Measurements from ENCODE around the gene EREG. TPM values are rescaled to one million over a fixed set of nuclear protein-coding genes. Genes with fewer than 3 reads are reported as not detected.

Gene EREG
- total and polyA plus RNA-seq, 9 of the 15 experiments (the other 6 are each of a cell fraction or from before 2014, with no cell fraction given): 0.97 to 7.3 (median 2.5) TPM

DNA sequence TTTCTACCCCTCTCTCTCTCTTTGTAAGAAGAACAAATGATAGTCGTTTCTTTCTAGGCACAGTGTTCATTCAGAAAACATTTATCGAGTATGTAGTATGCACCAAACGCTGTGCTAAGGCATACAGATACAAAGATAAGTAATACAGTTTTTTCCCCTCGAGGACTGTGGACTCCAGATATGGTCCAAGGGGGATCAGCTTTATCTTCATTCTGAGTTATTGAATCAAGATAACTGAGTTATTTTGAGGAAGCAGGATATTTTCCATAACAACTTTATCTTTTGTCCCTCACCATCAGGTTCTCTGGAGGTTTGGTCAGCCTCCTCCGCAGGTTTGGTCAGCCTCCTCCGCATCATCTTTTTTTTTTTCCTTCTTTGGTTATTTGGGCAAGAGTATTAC, 15.0 kb downstream of the EREG start (continued):
- TF ChIP-seq, protein P1, sequence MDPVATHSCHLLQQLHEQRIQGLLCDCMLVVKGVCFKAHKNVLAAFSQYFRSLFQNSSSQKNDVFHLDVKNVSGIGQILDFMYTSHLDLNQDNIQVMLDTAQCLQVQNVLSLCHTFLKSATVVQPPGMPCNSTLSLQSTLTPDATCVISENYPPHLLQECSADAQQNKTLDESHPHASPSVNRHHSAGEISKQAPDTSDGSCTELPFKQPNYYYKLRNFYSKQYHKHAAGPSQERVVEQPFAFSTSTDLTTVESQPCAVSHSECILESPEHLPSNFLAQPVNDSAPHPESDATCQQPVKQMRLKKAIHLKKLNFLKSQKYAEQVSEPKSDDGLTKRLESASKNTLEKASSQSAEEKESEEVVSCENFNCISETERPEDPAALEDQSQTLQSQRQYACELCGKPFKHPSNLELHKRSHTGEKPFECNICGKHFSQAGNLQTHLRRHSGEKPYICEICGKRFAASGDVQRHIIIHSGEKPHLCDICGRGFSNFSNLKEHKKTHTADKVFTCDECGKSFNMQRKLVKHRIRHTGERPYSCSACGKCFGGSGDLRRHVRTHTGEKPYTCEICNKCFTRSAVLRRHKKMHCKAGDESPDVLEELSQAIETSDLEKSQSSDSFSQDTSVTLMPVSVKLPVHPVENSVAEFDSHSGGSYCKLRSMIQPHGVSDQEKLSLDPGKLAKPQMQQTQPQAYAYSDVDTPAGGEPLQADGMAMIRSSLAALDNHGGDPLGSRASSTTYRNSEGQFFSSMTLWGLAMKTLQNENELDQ (CRISPR knock-in tag; IDR thresholded peaks at IDR 0.05; ENCODE audit: borderline replicate concordance): no peak
- TF ChIP-seq ZBTB8A (IDR thresholded peaks at IDR 0.05; ENCODE audit: partially characterized antibody): no peak
- no peak for TF ChIP-seq ZNF695 (CRISPR knock-in tag; IDR thresholded peaks at IDR 0.05)
- TF ChIP-seq CTBP1 (IDR thresholded peaks at IDR 0.05; ENCODE audit: borderline replicate concordance): peak; percentile 84
- no peak for TF ChIP-seq NCOA1 (IDR thresholded peaks at IDR 0.05; ENCODE audit: low read depth)
- TF ChIP-seq MTA2 (IDR thresholded peaks at IDR 0.05; ENCODE audit: low read depth): 0 out of 2 replicates have a peak, but pooled peaks have one; percentile 25
- no peak for TF ChIP-seq FOS (IDR thresholded peaks at IDR 0.05; ENCODE audit: extremely low read depth, insufficient read length)
- TF ChIP-seq ZNF408 (CRISPR knock-in tag; IDR thresholded peaks at IDR 0.05; ENCODE audit: low read depth): no peak
- no peak for TF ChIP-seq PHB2 (IDR thresholded peaks at IDR 0.05; ENCODE audit: low read depth)
- TF ChIP-seq, protein P2, sequence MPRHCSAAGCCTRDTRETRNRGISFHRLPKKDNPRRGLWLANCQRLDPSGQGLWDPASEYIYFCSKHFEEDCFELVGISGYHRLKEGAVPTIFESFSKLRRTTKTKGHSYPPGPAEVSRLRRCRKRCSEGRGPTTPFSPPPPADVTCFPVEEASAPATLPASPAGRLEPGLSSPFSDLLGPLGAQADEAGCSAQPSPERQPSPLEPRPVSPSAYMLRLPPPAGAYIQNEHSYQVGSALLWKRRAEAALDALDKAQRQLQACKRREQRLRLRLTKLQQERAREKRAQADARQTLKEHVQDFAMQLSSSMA (CRISPR knock-in tag; IDR thresholded peaks at IDR 0.05): no peak
- TF ChIP-seq, protein P3, sequence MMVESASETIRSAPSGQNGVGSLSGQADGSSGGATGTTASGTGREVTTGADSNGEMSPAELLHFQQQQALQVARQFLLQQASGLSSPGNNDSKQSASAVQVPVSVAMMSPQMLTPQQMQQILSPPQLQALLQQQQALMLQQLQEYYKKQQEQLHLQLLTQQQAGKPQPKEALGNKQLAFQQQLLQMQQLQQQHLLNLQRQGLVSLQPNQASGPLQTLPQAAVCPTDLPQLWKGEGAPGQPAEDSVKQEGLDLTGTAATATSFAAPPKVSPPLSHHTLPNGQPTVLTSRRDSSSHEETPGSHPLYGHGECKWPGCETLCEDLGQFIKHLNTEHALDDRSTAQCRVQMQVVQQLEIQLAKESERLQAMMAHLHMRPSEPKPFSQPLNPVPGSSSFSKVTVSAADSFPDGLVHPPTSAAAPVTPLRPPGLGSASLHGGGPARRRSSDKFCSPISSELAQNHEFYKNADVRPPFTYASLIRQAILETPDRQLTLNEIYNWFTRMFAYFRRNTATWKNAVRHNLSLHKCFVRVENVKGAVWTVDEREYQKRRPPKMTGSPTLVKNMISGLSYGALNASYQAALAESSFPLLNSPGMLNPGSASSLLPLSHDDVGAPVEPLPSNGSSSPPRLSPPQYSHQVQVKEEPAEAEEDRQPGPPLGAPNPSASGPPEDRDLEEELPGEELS (CRISPR knock-in tag; IDR thresholded peaks at IDR 0.05; ENCODE audit: borderline replicate concordance): no peak
- TF ChIP-seq, protein P4, sequence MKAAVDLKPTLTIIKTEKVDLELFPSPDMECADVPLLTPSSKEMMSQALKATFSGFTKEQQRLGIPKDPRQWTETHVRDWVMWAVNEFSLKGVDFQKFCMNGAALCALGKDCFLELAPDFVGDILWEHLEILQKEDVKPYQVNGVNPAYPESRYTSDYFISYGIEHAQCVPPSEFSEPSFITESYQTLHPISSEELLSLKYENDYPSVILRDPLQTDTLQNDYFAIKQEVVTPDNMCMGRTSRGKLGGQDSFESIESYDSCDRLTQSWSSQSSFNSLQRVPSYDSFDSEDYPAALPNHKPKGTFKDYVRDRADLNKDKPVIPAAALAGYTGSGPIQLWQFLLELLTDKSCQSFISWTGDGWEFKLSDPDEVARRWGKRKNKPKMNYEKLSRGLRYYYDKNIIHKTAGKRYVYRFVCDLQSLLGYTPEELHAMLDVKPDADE (conservative IDR thresholded peaks at IDR 0.05; ENCODE audit: control insufficient read depth, low read depth, low read length): no peak
- no peak for TF ChIP-seq RAD51 (IDR thresholded peaks at IDR 0.05; ENCODE audit: borderline replicate concordance, low read depth)
- no peak for TF ChIP-seq FOXA1 (IDR thresholded peaks at IDR 0.05; ENCODE audit: borderline replicate concordance)
- TF ChIP-seq ZNF76 (CRISPR knock-in tag; IDR thresholded peaks at IDR 0.05; ENCODE audit: borderline replicate concordance): no peak
- no peak for TF ChIP-seq ZNF174 (CRISPR knock-in tag; IDR thresholded peaks at IDR 0.05)
- TF ChIP-seq U2AF1 (optimal IDR thresholded peaks at IDR 0.05; ENCODE audit: low read depth, low read length): no peak
- TF ChIP-seq TCF7L2 (IDR thresholded peaks at IDR 0.05; ENCODE audit: low read depth, low read length): no peak
- no peak for TF ChIP-seq CHD4 (IDR thresholded peaks at IDR 0.05; ENCODE audit: insufficient read depth, insufficient replicate concordance, low read depth, low read length, poor library complexity, severe bottlenecking)
- TF ChIP-seq, protein P5, sequence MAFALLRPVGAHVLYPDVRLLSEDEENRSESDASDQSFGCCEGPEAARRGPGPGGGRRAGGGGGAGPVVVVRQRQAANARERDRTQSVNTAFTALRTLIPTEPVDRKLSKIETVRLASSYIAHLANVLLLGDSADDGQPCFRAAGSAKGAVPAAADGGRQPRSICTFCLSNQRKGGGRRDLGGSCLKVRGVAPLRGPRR (CRISPR knock-in tag; IDR thresholded peaks at IDR 0.05): no peak
- TF ChIP-seq POU5F1 (IDR thresholded peaks at IDR 0.05; ENCODE audit: borderline replicate concordance, low read depth, low read length, partially characterized antibody): no peak
- TF ChIP-seq DIDO1 (tag; IDR thresholded peaks at IDR 0.05; ENCODE audit: low read depth): no peak
- peak; percentile 75; the same call in 1 of the 2 replicates for TF ChIP-seq ADNP (tag; IDR thresholded peaks at IDR 0.05)
- no peak for TF ChIP-seq HEY1 (CRISPR knock-in tag; IDR thresholded peaks at IDR 0.05; ENCODE audit: borderline replicate concordance)

Data from K562 (cell line).